Stimulated activated CD4-positive, alpha-beta T cell treated with anti-CD3 and anti-CD28 coated beads, Interleukin-2, amount 100 ng/mL, for 48 hours (primary cell): ENCODE results near the gene CROCC2.

ENCODE experiments used
- DNase-seq, 2 donors: peaks; one replicate each; pipeline ENCODE4 v3.0.0-alpha.2; 2020

Gene CROCC2

DNA sequence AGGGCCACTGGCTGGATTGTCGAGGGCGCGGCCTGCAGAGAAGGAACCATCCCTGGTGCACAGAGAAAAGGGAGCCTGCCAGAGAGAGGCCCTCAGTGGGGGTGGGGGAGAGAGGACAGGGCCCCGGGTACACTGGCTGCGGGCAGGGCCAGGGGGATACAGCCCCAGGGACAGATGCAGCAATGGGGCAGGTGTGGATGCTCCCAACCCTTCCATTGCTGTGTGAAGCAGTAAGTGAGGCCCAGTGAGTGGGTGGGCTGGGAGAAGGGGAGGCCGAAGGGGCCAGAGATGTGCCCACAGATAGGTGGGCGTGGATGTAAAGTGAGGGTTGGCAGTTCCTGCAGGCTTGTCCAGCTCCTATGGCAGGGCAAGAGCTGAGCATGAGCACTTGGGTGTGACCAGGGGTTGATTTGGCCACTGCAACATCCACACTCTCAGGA, 30.1 kb upstream of the CROCC2 start:
- no peak for DNase-seq

DNA sequence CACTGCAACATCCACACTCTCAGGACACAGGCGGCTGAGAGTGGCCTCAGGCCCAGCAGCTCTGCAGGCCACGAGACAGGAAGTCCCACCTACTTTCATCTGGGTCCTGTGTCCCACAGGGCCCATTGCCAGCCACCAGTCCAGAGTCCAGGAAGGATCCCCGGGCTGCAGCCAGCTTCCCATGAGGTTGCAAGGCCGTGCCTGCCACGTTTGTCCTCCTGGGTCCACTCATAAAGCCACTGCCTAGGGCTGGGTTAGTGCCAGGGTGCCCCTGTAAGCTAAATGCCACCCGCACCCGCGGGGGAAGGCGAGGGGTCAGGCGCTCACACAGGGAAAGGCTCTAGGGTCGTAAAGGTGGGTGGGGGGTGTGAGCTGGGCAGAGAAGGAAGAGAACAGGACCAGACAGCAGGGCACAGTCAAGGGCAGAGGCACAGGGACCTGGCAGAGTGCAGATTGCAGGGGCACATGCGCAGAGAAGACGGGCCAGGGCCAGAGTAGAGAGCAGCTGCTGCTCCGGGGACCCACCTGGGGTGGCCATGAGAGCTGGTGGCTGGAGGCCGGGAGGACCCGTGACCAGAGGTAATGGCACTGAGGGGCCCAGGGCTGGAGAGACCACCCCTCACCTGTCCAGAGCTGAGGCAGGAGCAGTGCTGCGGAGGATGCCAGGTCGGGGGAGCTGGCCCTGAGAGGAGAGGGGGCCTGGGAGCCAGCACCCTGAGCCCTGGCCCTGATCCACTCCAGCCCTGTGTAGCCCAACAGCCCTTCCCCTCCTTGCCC, 29.5 kb upstream of the CROCC2 start:
- DNase-seq: no peak

DNA sequence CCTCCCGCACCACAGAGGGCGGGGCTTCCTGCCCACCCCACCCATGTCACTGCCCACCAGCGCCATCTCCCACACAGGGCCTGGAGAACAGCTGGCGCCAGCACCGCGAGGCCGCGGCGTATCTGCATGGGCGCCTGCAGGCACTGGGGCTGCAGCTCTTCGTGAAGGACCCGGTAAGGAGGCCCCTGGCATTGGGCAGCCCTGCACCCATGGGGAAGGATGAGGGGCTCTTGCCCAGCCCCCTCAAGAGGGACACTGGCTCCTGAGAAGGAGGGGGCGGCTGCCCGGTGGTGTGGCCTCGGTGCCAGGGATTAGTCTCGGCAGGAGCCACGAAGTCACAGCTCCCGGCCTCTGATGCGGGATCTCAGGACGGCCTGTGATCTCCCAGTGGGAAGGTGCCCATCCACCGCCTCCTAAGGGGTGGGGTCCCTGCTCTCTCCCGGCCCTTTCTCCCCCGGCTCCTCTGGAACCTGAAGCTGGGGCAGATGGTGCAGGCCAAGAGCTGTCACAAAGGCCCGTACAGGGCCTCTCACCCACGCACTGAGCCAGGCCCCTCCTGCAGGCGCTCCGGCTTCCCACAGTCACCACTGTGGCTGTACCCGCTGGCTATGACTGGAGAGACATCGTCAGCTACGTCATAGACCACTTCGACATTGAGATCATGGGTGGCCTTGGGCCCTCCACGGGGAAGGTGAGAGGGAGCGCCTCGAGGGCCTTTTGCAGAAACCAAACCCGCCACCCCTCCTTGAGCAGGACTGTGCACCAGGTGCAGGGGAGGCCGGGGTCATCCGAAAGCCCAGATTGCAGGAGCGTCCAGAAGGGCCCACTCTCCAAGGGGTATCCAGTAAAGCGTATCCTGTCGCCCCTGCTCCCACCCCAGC, 28.4 kb upstream of the CROCC2 start:
- DNase-seq: no peak

DNA sequence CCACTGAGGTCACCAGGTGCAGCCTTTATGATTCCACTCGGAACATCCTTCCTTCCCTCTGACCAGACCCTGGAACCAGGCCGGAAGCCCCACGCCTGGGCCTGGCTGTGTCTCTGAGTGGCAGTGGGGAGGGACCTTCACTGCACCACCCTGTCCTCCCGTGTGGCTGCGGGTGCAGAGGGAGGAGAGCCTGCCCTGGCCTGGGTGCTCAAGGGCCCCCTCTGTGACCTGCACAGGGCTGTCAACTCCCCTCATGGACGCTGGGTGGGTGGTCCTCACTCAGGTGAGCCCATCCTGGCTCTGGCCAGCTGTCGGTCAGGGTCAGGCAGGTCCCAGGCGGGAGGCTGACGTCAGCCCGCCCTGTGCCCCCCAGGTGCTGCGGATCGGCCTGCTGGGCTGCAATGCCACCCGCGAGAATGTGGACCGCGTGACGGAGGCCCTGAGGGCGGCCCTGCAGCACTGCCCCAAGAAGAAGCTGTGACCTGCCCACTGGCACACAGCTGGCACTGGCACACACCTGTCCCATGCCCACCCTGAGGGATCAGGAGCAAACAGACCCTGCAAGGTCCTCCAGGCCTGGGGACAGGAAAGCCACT, 27.7 kb upstream of the CROCC2 start:
- DNase-seq: no peak

DNA sequence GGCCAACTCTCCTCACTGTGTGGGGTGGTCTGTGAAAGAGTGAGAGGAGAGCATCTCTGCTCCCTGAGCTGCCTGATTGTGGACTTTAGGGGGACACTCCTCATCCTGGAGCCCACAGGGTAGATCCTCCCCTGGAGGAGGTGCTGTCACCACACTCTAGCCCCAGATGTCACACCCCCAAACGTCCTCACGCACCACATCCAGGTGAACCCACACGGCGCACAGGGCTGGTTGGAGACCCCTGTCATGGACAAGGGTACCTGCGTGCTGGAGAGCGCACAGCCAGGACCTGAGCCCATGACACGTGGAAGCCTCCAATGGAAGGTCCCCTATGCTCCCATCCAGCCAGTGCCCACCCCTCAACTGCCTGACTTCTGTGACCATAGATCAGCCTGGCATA, 27.0 kb upstream of the CROCC2 start:
- DNase-seq: no peak

DNA sequence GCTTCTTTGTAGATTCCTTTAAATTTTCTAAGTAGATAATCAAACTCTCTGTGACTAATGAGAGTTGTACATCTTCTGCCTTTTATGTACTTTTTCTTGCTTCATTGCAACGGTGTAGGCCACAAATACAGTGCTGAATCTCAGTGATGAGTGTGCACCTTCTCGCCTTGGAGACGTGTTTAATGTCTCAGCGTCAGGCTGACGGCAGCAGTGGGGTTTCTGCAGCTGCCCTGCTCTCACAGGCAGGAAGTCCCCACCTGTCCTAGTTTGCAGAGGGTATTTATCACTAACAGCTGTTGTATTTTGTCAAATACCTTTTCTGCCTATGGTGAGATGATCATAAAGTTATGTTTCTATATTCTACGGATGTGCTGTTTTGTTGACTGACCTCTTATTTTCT, 24.2 kb upstream of the CROCC2 start:
- no peak for DNase-seq

DNA sequence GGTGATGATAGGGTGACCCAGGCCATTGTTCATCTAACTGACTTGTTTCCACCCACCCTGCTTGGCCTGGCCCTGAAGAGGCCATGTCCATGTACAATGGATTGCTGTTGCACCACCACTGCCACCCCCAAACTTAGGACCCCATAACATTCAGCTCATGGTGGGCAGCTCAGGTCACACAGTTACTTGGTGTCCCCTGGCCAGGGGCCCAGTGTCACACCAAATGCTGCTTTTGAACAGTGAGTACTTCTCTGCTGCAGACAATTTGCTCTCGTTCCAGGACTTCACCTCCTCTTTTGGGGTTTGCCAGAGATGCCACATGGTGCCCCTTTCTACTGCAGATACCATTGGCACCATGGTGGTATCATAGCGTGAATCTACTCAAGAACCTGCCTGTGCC, 21.9 kb upstream of the CROCC2 start:
- DNase-seq: no peak

DNA sequence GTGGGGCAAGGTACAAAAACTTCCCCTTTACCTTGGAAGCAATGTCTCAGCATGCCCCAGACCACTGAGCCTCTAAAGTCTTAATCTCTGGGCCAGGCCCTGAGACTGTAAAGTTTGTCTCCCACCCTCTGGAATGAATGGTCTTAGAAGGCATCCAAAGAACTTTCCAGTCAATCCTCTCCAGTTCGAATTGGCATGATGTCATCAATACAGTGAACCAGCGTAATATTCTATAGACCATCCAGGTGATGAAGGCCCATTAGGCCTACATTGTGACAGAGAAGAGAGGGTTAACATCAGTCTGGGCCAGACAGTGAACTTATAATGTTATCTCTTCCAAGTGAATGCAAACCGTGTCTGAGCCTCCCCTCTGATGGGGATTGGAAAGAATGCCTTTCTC, 21.4 kb upstream of the CROCC2 start:
- no peak for DNase-seq

DNA sequence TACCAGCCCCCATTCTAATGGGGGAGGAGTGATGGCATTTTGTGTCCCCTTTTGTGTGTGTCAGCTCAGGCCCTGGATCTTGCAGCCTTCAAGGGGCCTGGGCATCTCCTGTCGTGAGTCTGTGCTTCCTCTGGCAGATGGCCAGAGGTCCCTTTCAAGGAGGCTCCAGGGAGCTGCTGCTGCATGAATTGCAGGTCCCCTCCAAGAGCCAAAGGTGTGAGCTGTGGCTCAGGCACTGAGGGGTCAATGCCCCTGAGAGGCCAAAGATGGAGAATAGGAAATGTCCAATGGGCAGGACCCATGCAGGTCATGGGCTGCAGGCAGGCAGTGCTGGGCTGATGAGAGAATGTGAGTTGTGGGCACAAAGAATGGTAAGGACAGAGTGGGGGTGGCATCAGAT, 20.6 kb upstream of the CROCC2 start:
- DNase-seq: no peak

DNA sequence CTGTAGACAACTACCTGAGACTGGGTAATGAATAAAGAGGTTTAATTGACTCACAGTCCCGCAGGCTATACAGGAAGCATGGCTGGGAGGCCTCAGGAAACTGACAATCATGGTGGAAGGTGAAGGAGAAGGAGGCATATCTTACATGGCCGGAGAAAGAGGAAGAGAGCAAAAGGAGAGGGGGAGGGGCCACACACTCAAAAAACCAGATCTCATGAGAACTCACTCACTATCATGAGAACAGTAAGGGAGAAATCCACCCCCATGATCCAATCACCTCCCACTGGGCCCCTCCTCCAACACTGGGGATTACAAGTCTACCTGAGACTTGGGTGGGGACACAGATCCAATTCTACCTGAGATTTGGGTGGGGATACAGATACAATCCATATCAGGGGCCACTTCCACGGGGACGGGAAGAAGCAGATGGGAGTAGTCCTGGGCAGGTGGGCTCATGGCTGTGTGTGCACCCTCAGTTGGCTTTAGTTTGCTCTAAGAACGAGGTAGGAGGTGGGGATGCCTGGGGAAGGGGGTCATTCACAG, 20.0 kb upstream of the CROCC2 start:
- no peak for DNase-seq

DNA sequence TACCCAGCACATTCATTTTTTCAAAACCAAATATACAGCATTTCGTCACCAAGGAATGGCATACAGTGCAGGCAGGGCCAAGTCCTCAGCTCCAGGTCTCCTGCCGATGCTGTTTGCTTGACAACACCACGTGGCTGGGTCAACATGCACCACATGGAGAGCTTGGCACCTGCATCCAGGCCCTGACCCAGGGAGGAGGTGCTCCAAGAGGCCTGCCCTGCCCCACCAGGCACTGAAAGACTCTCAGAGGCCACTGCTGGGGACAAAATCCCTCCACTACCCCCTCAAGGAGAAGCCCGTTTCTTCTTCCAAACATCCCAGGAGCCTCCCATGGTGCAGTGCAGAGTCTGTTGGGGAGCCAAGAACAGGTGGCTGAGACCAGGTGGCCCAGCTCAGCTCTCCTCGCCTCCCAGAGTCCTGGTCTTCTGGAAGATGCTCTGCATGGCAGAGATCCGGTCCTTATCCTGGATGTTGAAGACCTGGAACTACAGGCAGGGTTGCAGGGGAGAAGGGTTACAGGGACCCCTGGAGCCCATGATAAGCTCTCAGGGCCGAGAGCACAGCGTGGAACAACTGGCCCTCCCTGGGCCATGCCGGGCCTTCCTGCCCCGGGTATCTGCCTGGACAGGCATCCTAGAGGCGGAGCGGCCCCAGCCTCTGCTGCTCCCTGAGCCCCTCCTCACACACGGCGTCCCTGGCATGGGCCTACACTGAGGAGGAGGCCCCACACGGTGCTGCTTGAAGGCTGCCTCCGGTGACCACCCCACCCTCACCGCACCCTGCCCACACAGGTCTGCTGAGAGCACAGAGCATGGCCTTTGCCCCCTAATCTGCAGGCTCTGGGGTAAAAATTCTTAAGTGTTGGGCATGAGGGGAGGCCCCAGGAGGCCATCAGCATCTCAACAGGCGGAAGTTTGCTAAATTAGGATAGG, 19.2 kb upstream of the CROCC2 start:
- DNase-seq: no peak

DNA sequence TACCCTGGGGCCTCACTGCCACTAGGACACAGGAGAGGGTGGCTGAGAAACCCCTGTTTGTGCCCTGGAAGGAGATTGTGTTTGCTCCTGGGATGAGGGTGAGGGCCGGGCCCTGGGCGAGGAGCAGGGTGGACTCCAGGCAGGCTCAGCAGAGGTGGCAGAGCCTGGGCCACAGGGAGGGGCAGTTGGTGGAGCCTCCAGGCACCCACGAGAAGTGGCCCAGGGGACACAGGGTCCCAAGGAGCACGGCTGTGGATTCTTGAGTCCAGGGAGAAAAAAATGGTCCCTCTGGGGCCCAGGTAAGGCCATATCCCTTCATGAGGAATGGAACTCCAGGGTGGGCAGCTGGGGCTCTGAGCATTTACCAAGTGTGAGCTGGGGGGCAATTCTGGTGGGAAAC, 18.5 kb upstream of the CROCC2 start:
- no peak for DNase-seq

DNA sequence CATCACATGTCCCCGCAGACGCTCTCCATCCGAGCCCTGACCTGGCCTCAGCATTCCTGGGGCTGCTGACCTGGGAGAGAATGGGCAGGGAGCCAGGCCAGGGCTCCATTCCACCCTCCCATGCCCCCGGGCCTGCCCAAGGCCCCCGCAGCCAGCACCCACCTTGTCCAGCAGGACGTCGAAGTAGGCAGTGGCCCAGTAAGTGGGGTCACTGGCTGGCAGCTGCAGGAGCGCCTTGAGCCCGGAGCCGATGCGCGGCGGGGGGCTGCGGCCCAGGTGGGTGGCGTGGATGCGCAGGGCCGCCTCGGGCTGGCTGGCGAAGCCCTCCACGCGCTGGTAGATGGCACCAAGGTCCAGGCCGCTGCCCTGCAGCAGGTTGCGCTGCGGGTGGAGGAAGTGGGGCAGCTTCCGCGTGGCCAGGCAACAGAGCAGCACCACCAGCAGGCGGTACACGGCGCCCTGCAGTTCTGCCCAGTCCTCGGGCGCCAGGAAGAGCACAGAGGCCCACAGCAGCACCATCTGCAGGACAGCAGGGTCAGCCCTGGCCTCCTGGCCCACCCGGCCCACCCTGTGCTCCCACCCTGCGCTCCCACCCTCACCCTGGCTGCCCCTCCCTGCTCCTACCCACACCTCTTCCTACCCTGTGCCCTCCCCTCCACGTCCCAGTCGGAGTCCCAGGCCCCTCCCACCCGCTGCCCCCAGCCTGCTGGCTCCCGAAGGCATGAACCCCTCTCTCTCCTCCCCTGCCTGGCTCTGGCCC, 17.8 kb upstream of the CROCC2 start:
- no peak for DNase-seq

DNA sequence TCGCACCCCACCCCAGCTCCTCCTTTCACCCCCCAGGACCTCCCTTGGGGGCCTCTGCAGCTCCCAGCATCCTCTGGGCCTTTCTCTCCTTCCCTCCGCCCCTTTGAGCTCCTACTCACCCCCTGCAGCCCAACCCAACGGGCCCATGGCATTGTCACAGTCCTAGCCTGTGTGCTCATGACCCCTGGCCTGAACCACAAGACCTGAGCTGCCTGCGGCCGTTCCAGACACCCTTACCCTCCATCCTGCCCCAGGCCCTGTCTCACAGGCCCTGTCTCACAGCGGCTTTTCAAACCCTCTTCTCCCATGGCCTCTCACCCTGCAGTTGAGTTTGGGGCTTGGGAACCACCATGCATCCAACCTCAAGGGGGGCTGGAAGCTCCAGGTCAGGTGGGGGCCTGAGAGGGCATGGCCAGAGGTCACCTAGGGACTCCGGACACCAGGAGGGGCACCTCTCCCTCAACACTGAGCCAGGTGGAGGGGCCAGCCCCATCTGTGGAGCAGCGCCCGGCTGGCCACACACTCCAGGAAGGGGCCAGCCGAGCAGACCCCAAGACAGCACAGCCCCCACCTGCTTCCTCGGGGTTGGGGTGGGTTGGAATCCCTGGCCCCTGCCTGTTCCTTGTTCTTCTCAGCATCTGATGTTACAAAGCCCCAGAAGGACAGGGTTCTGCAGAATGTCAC, 17.1 kb upstream of the CROCC2 start:
- no peak for DNase-seq

DNA sequence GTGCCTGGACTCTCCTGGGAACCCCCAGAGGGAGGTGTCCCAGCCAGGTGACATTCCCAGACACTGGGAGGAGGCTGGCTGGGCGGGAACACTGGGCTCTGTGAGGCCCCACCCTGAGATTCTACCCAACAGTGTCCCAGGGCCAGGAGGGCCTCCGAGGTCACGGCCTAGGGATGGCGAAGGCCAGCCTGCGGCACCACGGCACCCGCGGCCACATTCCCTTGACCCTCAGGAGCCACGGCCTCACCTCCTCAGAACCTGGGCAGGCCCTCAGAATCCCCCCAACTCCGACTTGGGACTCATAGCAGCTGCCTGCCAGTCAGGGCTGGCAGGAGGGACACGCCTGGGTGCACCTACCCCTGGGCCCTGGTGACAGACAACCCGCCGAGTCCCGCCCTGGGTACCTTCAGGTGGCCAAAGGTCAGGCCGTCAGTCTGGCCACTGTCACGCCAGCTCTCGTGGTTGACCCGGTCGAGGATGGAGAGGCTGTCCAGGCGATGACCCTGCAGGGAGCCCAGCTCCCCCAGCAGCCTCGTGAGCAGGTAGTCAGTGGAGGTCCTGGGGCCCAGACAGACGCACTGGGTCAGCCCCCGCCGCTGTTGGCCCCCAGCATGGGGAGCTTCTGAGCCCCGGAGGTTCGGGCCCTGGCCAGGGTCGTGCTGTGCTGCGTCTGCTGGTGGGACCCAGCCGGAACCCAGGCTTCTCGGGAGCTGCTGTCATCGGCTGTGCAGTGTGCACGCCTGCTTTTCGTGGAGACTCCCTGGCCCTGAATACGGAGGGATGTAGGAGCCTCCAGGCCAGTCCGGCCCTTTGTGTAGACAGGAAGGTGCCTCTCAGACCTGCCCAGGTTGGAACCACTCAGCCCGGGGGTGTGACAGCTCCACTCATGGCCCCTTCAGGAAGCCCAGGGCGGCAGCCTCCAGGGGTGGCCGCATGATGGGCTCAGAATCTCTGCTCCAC, 16.3 kb upstream of the CROCC2 start:
- no peak for DNase-seq

DNA sequence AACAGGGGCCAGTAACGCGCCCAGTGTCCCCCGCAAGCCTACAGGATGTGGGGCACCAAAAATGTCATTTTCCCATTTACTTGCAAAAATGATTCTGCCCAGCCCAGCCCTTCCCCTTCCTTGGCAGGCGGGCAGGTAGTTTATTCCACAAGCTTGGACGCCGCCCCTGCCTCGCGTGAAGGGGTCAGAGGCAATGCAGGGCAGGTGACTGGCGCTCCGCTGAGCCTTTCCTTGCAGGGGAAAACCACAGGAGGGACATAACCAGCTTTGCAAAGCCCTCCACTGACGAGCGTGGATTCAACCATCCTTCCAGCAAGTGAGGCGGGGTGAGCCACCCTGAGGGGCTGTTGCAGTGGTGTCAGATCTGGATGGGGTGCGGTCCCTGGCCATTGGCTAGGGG, 15.4 kb upstream of the CROCC2 start:
- no peak for DNase-seq

DNA sequence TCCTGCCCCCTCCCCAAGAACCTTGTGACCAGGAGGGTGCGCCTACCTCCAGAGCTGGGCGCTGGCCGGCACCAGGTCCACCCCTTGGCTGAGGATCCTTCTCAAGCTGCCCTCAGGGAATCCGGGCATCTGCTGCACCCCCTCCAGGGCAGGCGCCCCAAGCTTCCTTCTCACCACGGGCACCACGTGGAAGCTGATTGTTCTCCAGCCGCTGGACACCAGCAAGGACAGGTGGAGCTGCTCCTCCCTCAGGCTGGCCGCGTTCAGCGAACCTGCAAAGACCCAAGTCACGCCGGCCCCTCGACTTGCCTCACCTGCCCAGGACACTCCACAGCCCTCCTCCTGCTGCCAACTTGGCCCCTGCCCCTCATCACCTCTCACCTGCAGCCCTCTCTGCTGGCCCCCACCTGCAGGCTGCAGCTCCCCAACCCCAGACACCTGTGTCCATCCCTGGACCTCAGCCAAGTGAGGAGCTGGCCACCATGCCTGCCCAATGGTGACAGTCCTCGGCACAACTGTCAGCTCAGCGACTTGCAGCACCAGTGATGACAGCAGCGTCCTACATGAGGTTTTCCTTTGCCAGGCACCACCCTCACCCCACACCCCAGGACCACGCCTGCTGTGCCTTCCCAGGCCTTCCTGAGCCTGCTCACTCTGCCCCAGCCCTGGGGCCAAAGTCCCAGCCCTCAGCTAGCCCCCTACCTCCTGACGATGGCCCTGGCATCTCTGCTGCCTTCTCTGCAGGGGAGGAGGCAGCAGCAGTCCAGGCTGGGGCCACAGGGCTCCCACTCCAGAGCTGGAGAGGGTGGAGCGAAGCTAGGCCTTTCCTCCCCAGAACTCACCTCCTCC, 14.4 kb upstream of the CROCC2 start:
- DNase-seq: no peak

DNA sequence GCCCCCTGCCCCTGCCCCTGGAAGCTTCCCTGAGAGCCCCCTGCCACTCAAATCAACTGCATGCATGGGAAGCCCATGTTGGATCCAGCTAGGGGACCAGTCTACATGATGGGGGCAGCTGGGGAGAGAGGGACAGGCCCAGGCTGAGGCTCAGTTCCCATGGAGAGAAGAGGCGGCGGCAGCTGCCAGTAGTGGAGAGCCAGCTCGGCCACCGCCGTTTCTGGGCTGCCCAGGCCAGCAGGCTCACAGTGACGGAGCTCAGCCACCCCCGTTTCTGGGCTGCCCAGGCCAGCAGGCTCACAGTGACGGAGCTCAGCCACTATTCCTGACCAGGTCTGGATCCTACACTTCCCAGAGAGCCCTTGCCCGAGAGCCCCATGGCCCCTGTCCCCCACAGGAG, 13.8 kb upstream of the CROCC2 start:
- no peak for DNase-seq

DNA sequence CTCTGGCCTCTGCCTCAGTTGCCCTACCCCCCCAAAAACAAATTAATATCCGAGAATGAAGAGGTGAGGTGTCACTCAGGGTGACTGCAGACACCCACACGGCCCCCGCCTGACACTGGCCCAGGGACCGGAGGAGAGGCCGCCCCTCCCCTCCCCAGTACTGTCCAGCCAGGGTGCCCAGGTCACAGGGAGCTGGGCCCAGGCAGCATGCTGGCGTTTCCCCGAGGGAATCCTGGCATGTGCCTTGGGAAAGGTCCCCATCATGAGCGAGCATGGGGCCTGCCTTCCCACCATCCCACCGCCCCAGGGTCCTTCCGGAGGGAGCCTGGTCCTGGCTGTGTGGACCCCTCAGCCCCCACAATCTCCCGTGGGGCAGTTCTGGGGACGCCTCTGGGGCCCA, 13.2 kb upstream of the CROCC2 start:
- no peak for DNase-seq
